ENCODE measurements around the gene CIAPIN1. TPM values are rescaled to one million over a fixed set of nuclear protein-coding genes. Genes with fewer than 3 reads are reported as not detected.

The CIAPIN1 gene
- total RNA-seq, 1 donor from 2014 or later = 97.2 TPM

DNA sequence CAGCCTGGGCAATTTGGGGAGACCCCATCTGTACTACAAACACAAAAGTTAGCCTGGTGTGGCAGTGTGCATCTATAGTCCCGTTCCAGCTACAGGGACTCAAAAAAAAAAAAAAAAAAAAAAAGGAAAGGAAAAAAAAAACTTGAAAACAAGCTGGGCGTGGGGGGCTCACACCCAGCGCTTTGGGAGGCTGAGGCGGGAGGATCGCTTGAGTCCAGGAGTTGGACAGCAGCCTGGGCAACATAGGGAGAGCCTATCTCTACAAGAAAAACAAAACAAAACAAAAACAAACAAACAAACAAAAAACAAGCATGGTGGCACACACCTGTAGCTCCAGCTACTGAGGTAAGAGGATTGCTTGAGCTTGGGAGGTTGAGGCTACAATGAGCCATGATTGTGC is 55.5 kb downstream of the CIAPIN1 start:
- no peak for DNase-seq (ENCODE audit: low read depth, low spot score)

GRCh38 chr16:57391300-57391699 is 55.9 kb downstream of the CIAPIN1 start:
- TF ChIP-seq, protein P1, sequence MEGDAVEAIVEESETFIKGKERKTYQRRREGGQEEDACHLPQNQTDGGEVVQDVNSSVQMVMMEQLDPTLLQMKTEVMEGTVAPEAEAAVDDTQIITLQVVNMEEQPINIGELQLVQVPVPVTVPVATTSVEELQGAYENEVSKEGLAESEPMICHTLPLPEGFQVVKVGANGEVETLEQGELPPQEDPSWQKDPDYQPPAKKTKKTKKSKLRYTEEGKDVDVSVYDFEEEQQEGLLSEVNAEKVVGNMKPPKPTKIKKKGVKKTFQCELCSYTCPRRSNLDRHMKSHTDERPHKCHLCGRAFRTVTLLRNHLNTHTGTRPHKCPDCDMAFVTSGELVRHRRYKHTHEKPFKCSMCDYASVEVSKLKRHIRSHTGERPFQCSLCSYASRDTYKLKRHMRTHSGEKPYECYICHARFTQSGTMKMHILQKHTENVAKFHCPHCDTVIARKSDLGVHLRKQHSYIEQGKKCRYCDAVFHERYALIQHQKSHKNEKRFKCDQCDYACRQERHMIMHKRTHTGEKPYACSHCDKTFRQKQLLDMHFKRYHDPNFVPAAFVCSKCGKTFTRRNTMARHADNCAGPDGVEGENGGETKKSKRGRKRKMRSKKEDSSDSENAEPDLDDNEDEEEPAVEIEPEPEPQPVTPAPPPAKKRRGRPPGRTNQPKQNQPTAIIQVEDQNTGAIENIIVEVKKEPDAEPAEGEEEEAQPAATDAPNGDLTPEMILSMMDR (conservative IDR thresholded peaks at IDR 0.05) = no peak
- Mint-ChIP-seq H3K4me3 (no peak overlapping the region), H3K27ac (ENCODE audit: unreplicated experiment) (no peak overlapping the region), H3K27me3 (ENCODE audit: low read depth) (peaks cover 4% of the 10 kb centered on the region), H3K9me3 (no peaks in the 10 kb centered on the region), H3K4me1 (peaks cover 7% of the 10 kb centered on the region), H3K36me3 (ENCODE audit: low read depth) (no peaks in the 10 kb centered on the region)
- DNase-seq (ENCODE audit: low read depth, low spot score) = no peak

More for the DNA sequence above, 55.5 kb downstream of the CIAPIN1 start:
- H3K4me3 Mint-ChIP-seq = no peak overlapping the region
- peaks cover 4% of the 10 kb centered on the region for H3K4me1 Mint-ChIP-seq
- no peaks in the 10 kb centered on the region for H3K36me3 Mint-ChIP-seq (ENCODE audit: low read depth)
- no peak overlapping the region for H3K27ac Mint-ChIP-seq (ENCODE audit: unreplicated experiment)
- peaks cover 2% of the 10 kb centered on the region for H3K27me3 Mint-ChIP-seq (ENCODE audit: low read depth)
- TF ChIP-seq, protein P1 (conservative IDR thresholded peaks at IDR 0.05) = no peak
- H3K9me3 Mint-ChIP-seq = no peaks in the 10 kb centered on the region

DNA sequence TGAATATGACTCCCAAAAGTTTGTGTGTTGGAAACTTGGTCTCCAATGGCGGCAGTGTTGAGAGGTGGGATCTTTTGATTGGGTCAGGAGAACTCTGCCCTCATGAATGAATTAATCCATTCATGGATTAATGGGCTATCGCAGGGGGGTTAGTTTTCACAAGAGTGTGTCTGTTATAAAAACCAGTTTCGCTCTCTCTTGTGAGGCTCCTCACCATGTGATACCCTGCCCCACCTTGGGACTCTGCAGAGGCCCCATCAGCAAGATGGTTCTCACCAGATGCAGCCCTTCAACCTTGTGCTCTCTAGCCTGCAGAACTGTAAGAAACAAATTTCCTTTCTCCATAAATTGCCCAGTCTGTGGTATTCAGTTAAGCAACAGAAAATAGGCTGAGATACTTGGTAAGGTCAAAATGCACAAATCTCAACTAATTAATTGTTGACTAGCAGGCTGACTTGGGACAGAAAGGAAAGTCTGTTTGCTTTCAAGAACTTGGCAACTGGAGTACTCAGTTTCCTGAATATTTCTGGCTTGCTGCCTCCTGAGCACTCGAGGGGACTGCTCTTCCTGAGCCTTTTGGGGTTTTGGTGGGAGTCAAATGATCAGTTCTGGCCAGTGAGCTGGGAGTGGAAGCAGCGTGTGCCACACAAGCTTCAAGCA is 56.4 kb downstream of the CIAPIN1 start:
- Mint-ChIP-seq H3K27ac (ENCODE audit: unreplicated experiment) (no peak overlapping the region), H3K27me3 (ENCODE audit: low read depth) (peaks cover 5% of the 10 kb centered on the region), H3K4me1 (peaks cover 8% of the 10 kb centered on the region), H3K9me3 (no peaks in the 10 kb centered on the region), H3K36me3 (ENCODE audit: low read depth) (no peaks in the 10 kb centered on the region), H3K4me3 (no peak overlapping the region)
- TF ChIP-seq, protein P1 (conservative IDR thresholded peaks at IDR 0.05) = no peak
- no peak for DNase-seq (ENCODE audit: low read depth, low spot score)

- no peak for DNase-seq (ENCODE audit: low read depth, low spot score)
- H3K4me1 Mint-ChIP-seq = peaks cover 8% of the 10 kb centered on the region
- H3K27ac Mint-ChIP-seq (ENCODE audit: unreplicated experiment) = no peak overlapping the region
- no peaks in the 10 kb centered on the region for H3K9me3 Mint-ChIP-seq
- TF ChIP-seq, protein P1 (conservative IDR thresholded peaks at IDR 0.05) = no peak
- no peak overlapping the region for H3K4me3 Mint-ChIP-seq
- H3K27me3 Mint-ChIP-seq (ENCODE audit: low read depth) = peaks cover 5% of the 10 kb centered on the region
- H3K36me3 Mint-ChIP-seq (ENCODE audit: low read depth) = no peaks in the 10 kb centered on the region
Observed at GRCh38 chr16:57389087-57389468, 58.1 kb downstream of the CIAPIN1 start.

DNA sequence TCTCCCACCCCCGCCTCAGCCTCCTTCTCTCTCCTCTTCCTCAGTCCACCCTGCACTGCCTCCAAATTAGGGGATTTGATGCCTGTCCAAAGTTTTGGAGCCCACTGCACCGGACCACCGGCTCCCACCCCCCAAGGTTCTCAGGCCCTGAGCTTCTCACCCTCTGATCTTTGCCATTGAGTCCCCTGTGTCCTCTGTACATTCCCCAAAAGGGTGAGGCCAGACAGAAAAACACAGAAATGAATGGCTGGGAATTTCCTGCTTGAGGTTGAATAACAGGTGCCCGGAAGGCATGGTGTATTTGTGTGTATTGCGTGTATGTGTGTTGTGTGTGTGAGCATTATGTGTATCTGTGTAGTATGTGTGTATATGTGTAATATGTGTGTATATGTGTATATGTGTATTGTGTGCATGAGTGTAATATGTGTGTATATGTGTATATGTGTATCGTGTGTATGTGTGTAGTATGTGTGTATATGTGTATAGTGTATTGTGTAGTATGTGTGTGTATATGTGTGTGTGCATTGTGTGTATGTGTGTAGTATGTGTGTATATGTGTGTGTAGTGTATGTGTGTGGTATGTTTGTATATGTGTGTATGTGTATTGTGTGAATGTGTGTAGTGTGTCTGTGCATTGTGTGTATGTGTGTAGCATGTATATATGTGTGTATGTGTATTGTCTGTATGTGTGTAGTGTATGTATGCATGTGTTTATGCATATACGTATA is 58.7 kb downstream of the CIAPIN1 start:
- Mint-ChIP-seq H3K9me3 (no peaks in the 10 kb centered on the region), H3K4me3 (no peak overlapping the region), H3K27me3 (ENCODE audit: low read depth) (peaks cover 5% of the 10 kb centered on the region), H3K4me1 (peaks cover 8% of the 10 kb centered on the region), H3K36me3 (ENCODE audit: low read depth) (no peaks in the 10 kb centered on the region), H3K27ac (ENCODE audit: unreplicated experiment) (no peak overlapping the region)
- no peak for DNase-seq (ENCODE audit: low read depth, low spot score)
- TF ChIP-seq, protein P1 (conservative IDR thresholded peaks at IDR 0.05) = no peak

Measured in neural crest cell (in vitro differentiated cells).